ENCODE data around the gene CCDC47. TPM values are rescaled to one million over a fixed set of nuclear protein-coding genes. Genes with fewer than 3 reads are reported as not detected.

The CCDC47 gene
- total RNA-seq (2022; extraction: Qiagen RNA extraction; ENCODE audit: low read depth): 88.0 to 123 TPM (median 102 TPM) in 5 replicates

GRCh38 chr17:63773272-63774140 lies at the start of gene CCDC47:
Gene CCDC47, minus strand, starts transcription at chr17:63773597. Its CDS starts 7,422 bp downstream, at chr17:63766175.

GRCh38 chr17:63774141-63774968 lies 958 bp upstream of the CCDC47 start, which contains the start of gene DDX42:
Gene DDX42, plus strand, starts transcription at chr17:63774170. Its CDS starts 12,880 bp downstream, at chr17:63787050.

GRCh38 chr17:63741408-63742173 lies 31.8 kb downstream of the CCDC47 start, which contains the start of gene STRADA:
Gene STRADA, minus strand, starts transcription at chr17:63741799. Its CDS starts 13,430 bp downstream, at chr17:63728369.

GRCh38 chr17:63699638-63700527 lies 73.5 kb downstream of the CCDC47 start, which contains the start of gene LIMD2:
Gene LIMD2, minus strand, starts transcription at chr17:63700125. Its CDS starts 827 bp downstream, at chr17:63699298.

Other genes starting within 250 kb of the CCDC47 start
- gene DCAF7, start 223.1 kb downstream of the CCDC47 start, total RNA-seq (2022; extraction: Qiagen RNA extraction; ENCODE audit: low read depth): 44.6 to 64.5 TPM (median 55.8 TPM) in 5 replicates
- gene TACO1, start 172.7 kb downstream of the CCDC47 start, total RNA-seq (2022; extraction: Qiagen RNA extraction; ENCODE audit: low read depth): 49.0 to 57.3 TPM (median 55.2 TPM) in 5 replicates
- 13.1 to 17.9 TPM (median 16.0 TPM) in 5 replicates for gene MAP3K3, start 151.2 kb downstream of the CCDC47 start, total RNA-seq (2022; extraction: Qiagen RNA extraction; ENCODE audit: low read depth)
- gene LIMD2, start 73.5 kb downstream of the CCDC47 start, total RNA-seq (2022; extraction: Qiagen RNA extraction; ENCODE audit: low read depth): 8.3 to 12.9 TPM (median 11.1 TPM) in 5 replicates
- 23.8 to 26.8 TPM (median 25.4 TPM) in 5 replicates for gene STRADA, start 31.8 kb downstream of the CCDC47 start, total RNA-seq (2022; extraction: Qiagen RNA extraction; ENCODE audit: low read depth)
- gene DDX42, start 573 bp upstream of the CCDC47 start, total RNA-seq (2022; extraction: Qiagen RNA extraction; ENCODE audit: low read depth): 86.4 to 99.2 TPM (median 98.0 TPM) in 5 replicates
- gene PSMC5, start 53.8 kb upstream of the CCDC47 start, total RNA-seq (2022; extraction: Qiagen RNA extraction; ENCODE audit: low read depth): 205 to 229 TPM (median 215 TPM) in 5 replicates
- gene FTSJ3, start 54.1 kb upstream of the CCDC47 start, total RNA-seq (2022; extraction: Qiagen RNA extraction; ENCODE audit: low read depth): 49.7 to 66.5 TPM (median 55.4 TPM) in 5 replicates
- 50.2 to 63.7 TPM (median 60.2 TPM) in 5 replicates for gene SMARCD2, start 69.1 kb upstream of the CCDC47 start, total RNA-seq (2022; extraction: Qiagen RNA extraction; ENCODE audit: low read depth)
- gene CSH2, start 100.1 kb upstream of the CCDC47 start, total RNA-seq (2022; extraction: Qiagen RNA extraction; ENCODE audit: low read depth): not detected in 5 replicates
- not detected in 5 replicates for gene GH2, start 108.3 kb upstream of the CCDC47 start, total RNA-seq (2022; extraction: Qiagen RNA extraction; ENCODE audit: low read depth)
- not detected in 5 replicates for gene CSH1, start 123.0 kb upstream of the CCDC47 start, total RNA-seq (2022; extraction: Qiagen RNA extraction; ENCODE audit: low read depth)
- gene CSHL1, start 137.7 kb upstream of the CCDC47 start, total RNA-seq (2022; extraction: Qiagen RNA extraction; ENCODE audit: low read depth): not detected in 5 replicates
- gene GH1, start 145.2 kb upstream of the CCDC47 start, total RNA-seq (2022; extraction: Qiagen RNA extraction; ENCODE audit: low read depth): not detected in 5 replicates
- not detected in 5 replicates for gene CD79B, start 158.7 kb upstream of the CCDC47 start, total RNA-seq (2022; extraction: Qiagen RNA extraction; ENCODE audit: low read depth)
- gene SCN4A, start 199.3 kb upstream of the CCDC47 start, total RNA-seq (2022; extraction: Qiagen RNA extraction; ENCODE audit: low read depth): 0.03 to 0.07 TPM (median 0.03 TPM) in 5 replicates
- gene PRR29, start 224.8 kb upstream of the CCDC47 start, total RNA-seq (2022; extraction: Qiagen RNA extraction; ENCODE audit: low read depth): 0.35 to 0.75 TPM (median 0.53 TPM) in 5 replicates
- not detected in 5 replicates for gene ICAM2, start 247.0 kb upstream of the CCDC47 start, total RNA-seq (2022; extraction: Qiagen RNA extraction; ENCODE audit: low read depth)

All from A549 treated with GW870086 at 1 μM for 4 hours (cell line).